Measurements from ENCODE around the gene RCHY1. TPM values are rescaled to one million over a fixed set of nuclear protein-coding genes. Genes with fewer than 3 reads are reported as not detected.

Gene RCHY1
- total RNA-seq = 11.2 and 37.3 TPM in 2 replicates

GRCh38 chr4:75514131-75514948 is at the start of gene RCHY1, which contains the start of gene THAP6:
TSS of gene RCHY1 (minus strand) at chr4:75514403. CDS start at chr4:75514286, 117 bp downstream.
TSS of gene THAP6 (plus strand) at chr4:75514473. CDS start at chr4:75515453, 980 bp downstream.
- TF ChIP-seq, protein P1, sequence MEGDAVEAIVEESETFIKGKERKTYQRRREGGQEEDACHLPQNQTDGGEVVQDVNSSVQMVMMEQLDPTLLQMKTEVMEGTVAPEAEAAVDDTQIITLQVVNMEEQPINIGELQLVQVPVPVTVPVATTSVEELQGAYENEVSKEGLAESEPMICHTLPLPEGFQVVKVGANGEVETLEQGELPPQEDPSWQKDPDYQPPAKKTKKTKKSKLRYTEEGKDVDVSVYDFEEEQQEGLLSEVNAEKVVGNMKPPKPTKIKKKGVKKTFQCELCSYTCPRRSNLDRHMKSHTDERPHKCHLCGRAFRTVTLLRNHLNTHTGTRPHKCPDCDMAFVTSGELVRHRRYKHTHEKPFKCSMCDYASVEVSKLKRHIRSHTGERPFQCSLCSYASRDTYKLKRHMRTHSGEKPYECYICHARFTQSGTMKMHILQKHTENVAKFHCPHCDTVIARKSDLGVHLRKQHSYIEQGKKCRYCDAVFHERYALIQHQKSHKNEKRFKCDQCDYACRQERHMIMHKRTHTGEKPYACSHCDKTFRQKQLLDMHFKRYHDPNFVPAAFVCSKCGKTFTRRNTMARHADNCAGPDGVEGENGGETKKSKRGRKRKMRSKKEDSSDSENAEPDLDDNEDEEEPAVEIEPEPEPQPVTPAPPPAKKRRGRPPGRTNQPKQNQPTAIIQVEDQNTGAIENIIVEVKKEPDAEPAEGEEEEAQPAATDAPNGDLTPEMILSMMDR (conservative IDR thresholded peaks at IDR 0.05; ENCODE audit: low read depth, low read length) = peak; percentile 6
- peak; percentile 71 for DNase-seq (ENCODE audit: low read depth)
- H3K4me3 ChIP-seq (ENCODE audit: low read depth, low read length) = peak within 1 kb of the TSS; percentile 71

DNA sequence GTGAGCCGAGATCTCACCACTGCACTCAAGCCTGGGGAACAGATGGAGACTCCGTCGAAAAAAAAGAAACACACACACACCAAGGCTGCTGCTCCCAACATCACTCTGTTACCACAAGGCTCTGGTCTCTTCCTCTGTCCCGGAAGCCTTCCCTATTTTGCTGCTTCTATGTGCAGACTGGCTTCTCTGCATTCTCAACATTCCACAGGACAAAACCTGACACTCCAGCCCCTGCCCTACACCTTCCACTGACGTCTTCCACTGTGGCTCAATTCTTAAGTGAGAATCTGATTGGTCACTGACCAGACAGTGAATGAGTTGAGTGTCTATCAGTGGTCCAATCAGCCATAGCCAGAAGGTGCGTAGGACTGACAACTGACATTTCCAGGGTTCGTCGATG is 47.6 kb upstream of the RCHY1 start:
- TF ChIP-seq, protein P1 (conservative IDR thresholded peaks at IDR 0.05; ENCODE audit: low read depth, low read length) = no peak
- no peak overlapping the region for H3K4me3 ChIP-seq (ENCODE audit: low read depth, low read length)
- DNase-seq (ENCODE audit: low read depth) = no peak

DNA sequence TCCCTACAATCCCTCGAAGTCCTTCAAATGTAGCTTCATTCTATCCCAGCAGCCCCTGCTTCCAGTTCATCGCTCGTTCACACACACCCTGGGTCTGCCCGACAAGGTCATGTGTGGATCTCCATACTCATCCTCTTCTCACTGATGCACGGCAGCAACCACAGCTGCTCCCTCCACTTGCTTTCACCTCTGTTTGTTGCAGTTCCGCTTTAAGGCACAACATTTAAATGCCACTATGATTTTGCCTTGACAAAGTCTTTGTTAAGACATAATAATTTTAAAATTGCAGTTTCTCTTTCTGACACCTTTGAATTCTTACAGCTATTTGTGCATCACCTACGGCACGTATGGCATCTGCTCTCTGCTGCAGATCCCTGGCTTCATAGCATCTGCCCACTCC is 43.5 kb upstream of the RCHY1 start:
- TF ChIP-seq, protein P1 (conservative IDR thresholded peaks at IDR 0.05; ENCODE audit: low read depth, low read length) = no peak
- no peak for DNase-seq (ENCODE audit: low read depth)
- H3K4me3 ChIP-seq (ENCODE audit: low read depth, low read length) = no peak overlapping the region

- TF ChIP-seq, protein P1 (conservative IDR thresholded peaks at IDR 0.05; ENCODE audit: low read depth, low read length) = peak; percentile 34
- peak; percentile 70 for DNase-seq (ENCODE audit: low read depth)
- peak within 1 kb of the TSS; percentile 46 for H3K4me3 ChIP-seq (ENCODE audit: low read depth, low read length)
Observed at GRCh38 chr4:75555294-75556164, 41.3 kb upstream of the RCHY1 start, which contains the start of gene ODAPH. TSS of gene ODAPH (plus strand) at chr4:75556066. CDS start at chr4:75556083, 17 bp downstream.

- TF ChIP-seq, protein P1 (conservative IDR thresholded peaks at IDR 0.05; ENCODE audit: low read depth, low read length) = no peak
- DNase-seq (ENCODE audit: low read depth) = no peak
- no peak overlapping the region for H3K4me3 ChIP-seq (ENCODE audit: low read depth, low read length)
Observed at GRCh38 chr4:75552452-75552851, 38.2 kb upstream of the RCHY1 start.

DNA sequence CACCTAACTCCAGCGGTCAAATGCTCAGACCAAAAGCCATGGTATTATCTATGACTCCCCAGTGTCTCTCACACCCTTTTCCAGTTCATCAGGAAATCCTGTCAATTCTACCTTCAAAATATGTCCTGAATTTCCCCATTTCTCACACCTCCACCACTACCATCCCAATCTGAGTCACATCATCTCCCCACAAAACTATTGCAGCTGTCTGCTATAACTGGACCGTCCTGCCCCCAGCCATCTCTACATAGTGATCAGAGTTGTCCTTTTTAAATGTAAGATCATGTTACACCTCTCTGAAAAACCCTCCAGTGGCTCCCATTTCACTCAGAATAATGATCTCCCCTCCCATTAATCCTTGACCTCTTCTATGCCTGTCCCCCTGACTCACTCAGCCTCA is 34.8 kb upstream of the RCHY1 start:
- TF ChIP-seq, protein P1 (conservative IDR thresholded peaks at IDR 0.05; ENCODE audit: low read depth, low read length) = no peak
- no peak overlapping the region for H3K4me3 ChIP-seq (ENCODE audit: low read depth, low read length)
- DNase-seq (ENCODE audit: low read depth) = no peak

Data from epithelial cell of proximal tubule (primary cell).